Raji (cell line): ENCODE results near the gene ACYP2.

Experiments used
- POLR2A ChIP-seq: IDR thresholded peaks from 2 replicates; pipeline ENCODE4 v1.6.1; 2011; ENCODE audit warnings: low read depth, low read length, control low read depth; ENCODE audit not compliant: insufficient read depth

Gene ACYP2

GRCh38 chr2:54187331-54187730 is 71.9 kb downstream of the ACYP2 start:
- no peak for TF ChIP-seq POLR2A

- TF ChIP-seq POLR2A, result no peak
Observed at GRCh38 chr2:54189539-54189938, 74.1 kb downstream of the ACYP2 start.

GRCh38 chr2:54191361-54192135 is 76.1 kb downstream of the ACYP2 start:
- no peak for TF ChIP-seq POLR2A

GRCh38 chr2:54194761-54195750 is 79.6 kb downstream of the ACYP2 start:
- TF ChIP-seq POLR2A, result no peak

GRCh38 chr2:54196646-54197045 is 81.2 kb downstream of the ACYP2 start:
- no peak for TF ChIP-seq POLR2A

GRCh38 chr2:54204476-54204875 is 89.1 kb downstream of the ACYP2 start:
- no peak for TF ChIP-seq POLR2A

GRCh38 chr2:54206596-54206995 is 91.2 kb downstream of the ACYP2 start:
- TF ChIP-seq POLR2A, result no peak

GRCh38 chr2:54207666-54208195 is 92.3 kb downstream of the ACYP2 start:
- no peak for TF ChIP-seq POLR2A

GRCh38 chr2:54208364-54209240 is 93.2 kb downstream of the ACYP2 start:
- TF ChIP-seq POLR2A, result no peak

GRCh38 chr2:54209379-54209778 is 94.0 kb downstream of the ACYP2 start:
- no peak for TF ChIP-seq POLR2A

GRCh38 chr2:54212456-54212855 is 97.0 kb downstream of the ACYP2 start:
- TF ChIP-seq POLR2A, result no peak

- TF ChIP-seq POLR2A, result no peak
Observed at GRCh38 chr2:54213082-54213481, 97.7 kb downstream of the ACYP2 start.

GRCh38 chr2:54224997-54225396 is 109.6 kb downstream of the ACYP2 start:
- no peak for TF ChIP-seq POLR2A

GRCh38 chr2:54226260-54226659 is 110.8 kb downstream of the ACYP2 start:
- TF ChIP-seq POLR2A, result no peak

- no peak for TF ChIP-seq POLR2A
Observed at GRCh38 chr2:54227798-54228197, 112.4 kb downstream of the ACYP2 start.
